ENCODE results near the gene NUP58. TPM values are rescaled to one million over a fixed set of nuclear protein-coding genes. Genes with fewer than 3 reads are reported as not detected.

The NUP58 gene
- total RNA-seq, 3 donors from 2014 or later (not counting 1 experiment from before 2014, with no cell fraction given) = 47.4 to 60.0 (median 50.6) TPM

- H3K27ac Mint-ChIP-seq = no peak overlapping the region
- peaks cover 40 to 69% of the 10 kb centered on the region in 2 donors for H3K27me3 Mint-ChIP-seq (ENCODE audit: low read depth in 2 of 2)
- H3K36me3 Mint-ChIP-seq = no peaks in the 10 kb centered on the region
- no peak for TF ChIP-seq CTCF (IDR thresholded peaks at IDR 0.05)
- H3K27me3 ChIP-seq (ENCODE audit: control insufficient read depth, insufficient read depth, low read length) = peaks cover 14% of the 10 kb centered on the region
- H3K4me3 ChIP-seq (ENCODE audit: low read length) = no peak overlapping the region
- H3K4me1 Mint-ChIP-seq = no peaks in the 10 kb centered on the region
- no peaks in the 10 kb centered on the region for H3K36me3 ChIP-seq (ENCODE audit: control insufficient read depth, insufficient read depth, low read length)
- 69% methylated on average over 3 of the region's 5 CpGs for WGBS (ENCODE audit: insufficient coverage)
- no peaks in the 10 kb centered on the region for H3K9me3 Mint-ChIP-seq
- no peak overlapping the region for H3K27ac ChIP-seq (ENCODE audit: low read length)
- no peak for DNase-seq
- intact Hi-C loops (cut with micrococcal nuclease) = no loop called here
- H3K4me1 ChIP-seq (ENCODE audit: control insufficient read depth, insufficient read depth, low read length) = peaks cover 2% of the 10 kb centered on the region
- H3K9me3 ChIP-seq (ENCODE audit: control insufficient read depth, insufficient read depth, low read length) = no peaks in the 10 kb centered on the region
- no peak overlapping the region for H3K4me3 Mint-ChIP-seq
- no peak for ATAC-seq
These were observed 77.1 kb downstream of the NUP58 start for GRCh38 chr13:25378528-25378927.

GRCh38 chr13:25379011-25379410 lies 77.6 kb downstream of the NUP58 start:
- H3K36me3 ChIP-seq (ENCODE audit: control insufficient read depth, insufficient read depth, low read length) = no peaks in the 10 kb centered on the region
- Mint-ChIP-seq H3K4me1 (no peaks in the 10 kb centered on the region), H3K27ac (no peak overlapping the region), H3K9me3 (no peaks in the 10 kb centered on the region), H3K4me3 (no peak overlapping the region), H3K36me3 (no peaks in the 10 kb centered on the region), H3K27me3 (ENCODE audit: low read depth in 2 of 2) (peaks cover 38 to 64% of the 10 kb centered on the region in 2 donors)
- H3K4me1 ChIP-seq (ENCODE audit: control insufficient read depth, insufficient read depth, low read length) = peaks cover 2% of the 10 kb centered on the region
- ATAC-seq = no peak
- peaks cover 11% of the 10 kb centered on the region for H3K27me3 ChIP-seq (ENCODE audit: control insufficient read depth, insufficient read depth, low read length)
- intact Hi-C loops (cut with micrococcal nuclease) = no loop called here
- TF ChIP-seq CTCF (IDR thresholded peaks at IDR 0.05) = no peak
- no peak overlapping the region for H3K27ac ChIP-seq (ENCODE audit: low read length)
- DNase-seq = no peak
- H3K4me3 ChIP-seq (ENCODE audit: low read length) = no peak overlapping the region
- H3K9me3 ChIP-seq (ENCODE audit: control insufficient read depth, insufficient read depth, low read length) = no peaks in the 10 kb centered on the region
- WGBS (ENCODE audit: insufficient coverage) = no CpG with 5 or more reads among the region's 1 CpG

GRCh38 chr13:25380082-25380481 lies 78.7 kb downstream of the NUP58 start:
- H3K9me3 Mint-ChIP-seq = no peaks in the 10 kb centered on the region
- no peak overlapping the region for H3K4me3 Mint-ChIP-seq
- Histone ChIP-seq H3K27me3 (ENCODE audit: control insufficient read depth, insufficient read depth, low read length) (peaks cover 8% of the 10 kb centered on the region), H3K9me3 (ENCODE audit: control insufficient read depth, insufficient read depth, low read length) (no peaks in the 10 kb centered on the region), H3K36me3 (ENCODE audit: control insufficient read depth, insufficient read depth, low read length) (no peaks in the 10 kb centered on the region), H3K27ac (ENCODE audit: low read length) (no peak overlapping the region), H3K4me3 (ENCODE audit: low read length) (no peak overlapping the region), H3K4me1 (ENCODE audit: control insufficient read depth, insufficient read depth, low read length) (peaks cover 2% of the 10 kb centered on the region)
- intact Hi-C loops (cut with micrococcal nuclease) = no loop called here
- DNase-seq (no peak), ATAC-seq (no peak)
- no peak overlapping the region for H3K27ac Mint-ChIP-seq
- H3K36me3 Mint-ChIP-seq = no peaks in the 10 kb centered on the region
- peaks cover 34 to 64% of the 10 kb centered on the region in 2 donors for H3K27me3 Mint-ChIP-seq (ENCODE audit: low read depth in 2 of 2)
- H3K4me1 Mint-ChIP-seq = no peaks in the 10 kb centered on the region
- WGBS (ENCODE audit: insufficient coverage) = 71% methylated on average over 4 of the region's 4 CpGs
- TF ChIP-seq CTCF (IDR thresholded peaks at IDR 0.05) = no peak

DNA sequence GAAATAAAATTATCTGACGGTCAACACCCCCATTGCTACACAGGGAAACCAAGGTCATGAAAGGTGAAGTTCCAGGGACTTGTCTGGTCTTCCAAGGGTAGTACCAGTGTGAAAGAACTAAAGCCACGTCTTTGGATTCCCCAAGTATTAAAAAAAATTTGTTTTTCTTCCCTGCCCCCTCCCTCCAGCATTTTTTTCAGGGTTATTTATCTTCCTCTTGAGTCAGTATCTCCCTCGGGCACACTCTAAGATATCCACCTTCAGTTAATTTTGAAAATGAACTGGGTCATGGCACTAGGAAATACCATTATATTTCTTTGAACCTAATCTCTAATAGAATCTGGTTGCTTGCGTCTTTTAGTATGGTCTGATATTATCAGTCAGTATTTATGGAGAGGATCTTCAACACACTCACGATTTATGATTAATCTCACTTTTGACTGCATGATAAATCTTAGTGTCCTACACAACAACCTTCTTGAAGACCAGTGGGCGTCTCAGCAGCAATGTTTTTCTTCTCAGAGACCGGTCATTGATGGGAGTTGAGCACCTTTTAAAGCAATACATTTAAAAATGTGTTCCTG lies 79.4 kb downstream of the NUP58 start:
- no peaks in the 10 kb centered on the region for H3K36me3 Mint-ChIP-seq
- H3K4me1 Mint-ChIP-seq = no peaks in the 10 kb centered on the region
- WGBS (ENCODE audit: insufficient coverage) = 71% methylated on average over 6 of the region's 7 CpGs
- H3K27ac Mint-ChIP-seq = no peak overlapping the region
- peaks cover 30 to 56% of the 10 kb centered on the region in 2 donors for H3K27me3 Mint-ChIP-seq (ENCODE audit: low read depth in 2 of 2)
- intact Hi-C loops (cut with micrococcal nuclease) = no loop called here
- H3K27ac ChIP-seq (ENCODE audit: low read length) = no peak overlapping the region
- DNase-seq (no peak), ATAC-seq (no peak)
- H3K36me3 ChIP-seq (ENCODE audit: control insufficient read depth, insufficient read depth, low read length) = no peaks in the 10 kb centered on the region
- no peaks in the 10 kb centered on the region for H3K4me1 ChIP-seq (ENCODE audit: control insufficient read depth, insufficient read depth, low read length)
- no peaks in the 10 kb centered on the region for H3K9me3 ChIP-seq (ENCODE audit: control insufficient read depth, insufficient read depth, low read length)
- H3K4me3 ChIP-seq (ENCODE audit: low read length) = no peak overlapping the region
- peaks cover 5% of the 10 kb centered on the region for H3K27me3 ChIP-seq (ENCODE audit: control insufficient read depth, insufficient read depth, low read length)
- no peak for TF ChIP-seq CTCF (IDR thresholded peaks at IDR 0.05)
- H3K4me3 Mint-ChIP-seq = no peak overlapping the region
- H3K9me3 Mint-ChIP-seq = no peaks in the 10 kb centered on the region
